Psoas muscle (tissue), 8 donors: ENCODE results near the gene ULK1. TPM values are rescaled to one million over a fixed set of nuclear protein-coding genes. Genes with fewer than 3 reads are reported as not detected.

ENCODE experiments used
- ATAC-seq, 4 donors: fragments of 200-7000 bp; cut with Tn5 transposase; one replicate each; pipeline ENCODE4 v1.9.1; 2020; ENCODE audit warnings: moderate library complexity in 3 of 4, mild to moderate bottlenecking in 2 of 4
- DNase-seq, 2 donors: peaks; one replicate each; pipeline ENCODE4 v3.0.0-alpha.2; 2020
- H3K27ac ChIP-seq: fragments of 200-600 bp; one replicate; pipeline ENCODE4 v1.8.0; 2022
- H3K27me3 ChIP-seq, 3 donors: fragments of 200-600 bp in 1 of 3; one replicate each; pipeline versions ENCODE4 v1.6.1 to v1.8.0; 2013 to 2022; ENCODE audit warnings: low read length in 2 of 3, mild to moderate bottlenecking in 2 of 3, moderate library complexity in 1 of 3; ENCODE audit not compliant: insufficient read depth in 3 of 3
- H3K36me3 ChIP-seq, 2 donors: fragments of 200-600 bp in 1 of 2; one replicate each; pipeline versions ENCODE4 v1.6.1 to v1.8.0; 2013 to 2022; ENCODE audit warnings: low read depth in 1 of 2, mild to moderate bottlenecking in 1 of 2, moderate library complexity in 1 of 2; ENCODE audit not compliant: insufficient read depth in 1 of 2
- H3K4me1 ChIP-seq: fragments of 200-600 bp; one replicate; pipeline ENCODE4 v1.8.0; 2022
- H3K4me3 ChIP-seq: fragments of 200-600 bp; one replicate; pipeline ENCODE4 v1.8.0; 2022; ENCODE audit warnings: mild to moderate bottlenecking
- H3K9me3 ChIP-seq: fragments of 200-600 bp; one replicate; pipeline ENCODE4 v1.8.0; 2022
- WGBS, 3 donors: extraction: QIAGEN DNeasy Blood & Tissue Kit; methylation state at CpG; one replicate each; pipeline versions ENCODE4 v1.1.6 to v1.1.7; 2013; 5-methylcytosine and 5-hydroxymethylcytosine counted together
- intact Hi-C, 2 donors: fragments of 100-400 bp; cut with DNase I; formaldehyde crosslinking; loops; one replicate each; pipeline versions ENCODE4 v1.11.0 to v1.14.2; 2022
- polyA plus RNA-seq, 3 donors: library from polyadenylated mRNA; stranded (reverse); fragments of 200-250 nt; gene quantifications; one replicate each; pipeline ENCODE4 v1.2.3, GENCODE V29; 2013
- total RNA-seq, 4 donors: library from RNA; stranded (reverse); fragmentation: NEBNext Ultra II Directional in 2 of 4; extraction: Animal tissue kit (Norgen Biotek cat#: 25700) in 2 of 4; gene quantifications; one replicate each; pipeline versions ENCODE4 v1.2.1 to v1.2.4, GENCODE V29; 2021 to 2023
- TF ChIP-seq, protein P1 (sequence below): fragments of 200-600 bp; IDR thresholded peaks from one replicate; pipeline ENCODE4 v1.8.0; 2022; ENCODE audit warnings: antibody characterized with exemption
- donor health status: healthy with polysubstance abuse.
- donor health status: DM: no; HTN: no; CAD: no; lungs with moderate emphysema.
- donor health status: Bipolar disorder and iron deficiency.
- donor health status: healthy.
- donor health status: DM: yes; HTN: yes; CAD: no.
- donor health status: DM: no; HTN: no; CAD: no.
- donor health status: DM: no; HTN: no; CAD: no.
- donor health status: DM: yes; HTN: yes; CAD: no.

The ULK1 gene
- total and polyA plus RNA-seq, 7 donors: 4.1 to 90.4 (median 58.0) TPM

DNA sequence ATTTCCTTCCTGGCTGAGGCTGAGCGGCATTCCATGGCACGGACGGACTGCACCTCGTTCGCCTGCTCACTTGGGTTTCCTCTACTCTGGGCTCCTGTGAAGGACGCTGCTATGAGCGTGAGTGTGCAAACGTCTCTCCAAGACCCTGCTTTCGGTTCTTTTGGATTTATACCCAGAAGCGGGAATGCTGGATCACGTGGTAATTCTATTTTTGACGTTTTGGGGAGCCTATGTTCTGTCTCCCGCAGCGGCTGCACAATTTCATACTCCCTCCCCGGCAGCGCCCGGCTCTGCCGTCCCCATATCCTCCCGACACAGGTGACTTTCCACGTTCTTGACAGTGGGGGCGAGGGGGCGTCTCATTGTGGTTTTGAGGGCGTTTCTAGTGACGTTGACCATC, 45.7 kb upstream of the ULK1 start:
- TF ChIP-seq, protein P1, sequence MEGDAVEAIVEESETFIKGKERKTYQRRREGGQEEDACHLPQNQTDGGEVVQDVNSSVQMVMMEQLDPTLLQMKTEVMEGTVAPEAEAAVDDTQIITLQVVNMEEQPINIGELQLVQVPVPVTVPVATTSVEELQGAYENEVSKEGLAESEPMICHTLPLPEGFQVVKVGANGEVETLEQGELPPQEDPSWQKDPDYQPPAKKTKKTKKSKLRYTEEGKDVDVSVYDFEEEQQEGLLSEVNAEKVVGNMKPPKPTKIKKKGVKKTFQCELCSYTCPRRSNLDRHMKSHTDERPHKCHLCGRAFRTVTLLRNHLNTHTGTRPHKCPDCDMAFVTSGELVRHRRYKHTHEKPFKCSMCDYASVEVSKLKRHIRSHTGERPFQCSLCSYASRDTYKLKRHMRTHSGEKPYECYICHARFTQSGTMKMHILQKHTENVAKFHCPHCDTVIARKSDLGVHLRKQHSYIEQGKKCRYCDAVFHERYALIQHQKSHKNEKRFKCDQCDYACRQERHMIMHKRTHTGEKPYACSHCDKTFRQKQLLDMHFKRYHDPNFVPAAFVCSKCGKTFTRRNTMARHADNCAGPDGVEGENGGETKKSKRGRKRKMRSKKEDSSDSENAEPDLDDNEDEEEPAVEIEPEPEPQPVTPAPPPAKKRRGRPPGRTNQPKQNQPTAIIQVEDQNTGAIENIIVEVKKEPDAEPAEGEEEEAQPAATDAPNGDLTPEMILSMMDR: no peak
- H3K4me1 ChIP-seq: no peaks in the 10 kb centered on the region
- H3K4me3 ChIP-seq: no peak overlapping the region
- WGBS, 3 donors: 78 to 83% (median 78%) methylated on average over 24 of the region's 24 CpGs
- H3K9me3 ChIP-seq: no peaks in the 10 kb centered on the region
- no peak overlapping the region for H3K27ac ChIP-seq
- no peaks in the 10 kb centered on the region for H3K36me3 ChIP-seq
- ATAC-seq (no peak), DNase-seq (no peak)
- no peaks in the 10 kb centered on the region for H3K27me3 ChIP-seq
- intact Hi-C loops: no loop called here

DNA sequence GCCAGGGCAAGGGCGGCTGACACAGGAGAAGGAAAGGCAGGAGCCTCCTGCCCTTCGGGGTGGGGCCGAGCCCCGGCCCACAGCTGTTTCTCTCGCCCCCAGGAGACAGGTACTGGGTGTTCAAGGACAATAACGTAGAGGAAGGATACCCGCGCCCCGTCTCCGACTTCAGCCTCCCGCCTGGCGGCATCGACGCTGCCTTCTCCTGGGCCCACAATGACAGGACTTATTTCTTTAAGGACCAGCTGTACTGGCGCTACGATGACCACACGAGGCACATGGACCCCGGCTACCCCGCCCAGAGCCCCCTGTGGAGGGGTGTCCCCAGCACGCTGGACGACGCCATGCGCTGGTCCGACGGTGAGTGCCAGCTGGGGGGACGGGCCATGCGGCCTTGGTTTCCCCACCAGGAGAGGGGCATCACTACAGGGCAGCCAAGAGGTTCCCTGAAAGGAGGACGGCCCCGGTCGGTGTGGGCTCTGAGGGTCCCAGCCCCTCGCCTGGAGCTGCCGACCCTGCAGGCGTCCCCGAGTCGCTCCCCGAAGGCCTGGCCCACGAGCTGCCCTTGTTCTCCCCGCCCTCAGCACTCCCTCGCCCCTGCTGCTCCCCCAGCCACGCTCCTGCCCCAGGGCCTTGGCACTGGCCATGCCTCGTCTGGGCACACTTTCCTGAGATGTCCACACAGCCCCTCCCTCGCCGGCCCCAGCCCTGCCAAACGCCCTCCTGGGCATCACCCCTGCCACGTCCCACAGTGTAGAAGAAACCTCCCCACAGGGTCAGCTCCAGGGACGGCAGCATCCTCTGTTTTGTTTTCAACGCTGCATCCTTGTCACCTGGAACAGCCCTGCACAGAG, 44.5 kb upstream of the ULK1 start:
- no peak for DNase-seq
- intact Hi-C loops: loop anchor here in 1 of 2 donors (2.0 to 5.0 kb wide), 3 partner anchors 72 to 153 kb away; no protein-coding TSS in a partner anchor

DNA sequence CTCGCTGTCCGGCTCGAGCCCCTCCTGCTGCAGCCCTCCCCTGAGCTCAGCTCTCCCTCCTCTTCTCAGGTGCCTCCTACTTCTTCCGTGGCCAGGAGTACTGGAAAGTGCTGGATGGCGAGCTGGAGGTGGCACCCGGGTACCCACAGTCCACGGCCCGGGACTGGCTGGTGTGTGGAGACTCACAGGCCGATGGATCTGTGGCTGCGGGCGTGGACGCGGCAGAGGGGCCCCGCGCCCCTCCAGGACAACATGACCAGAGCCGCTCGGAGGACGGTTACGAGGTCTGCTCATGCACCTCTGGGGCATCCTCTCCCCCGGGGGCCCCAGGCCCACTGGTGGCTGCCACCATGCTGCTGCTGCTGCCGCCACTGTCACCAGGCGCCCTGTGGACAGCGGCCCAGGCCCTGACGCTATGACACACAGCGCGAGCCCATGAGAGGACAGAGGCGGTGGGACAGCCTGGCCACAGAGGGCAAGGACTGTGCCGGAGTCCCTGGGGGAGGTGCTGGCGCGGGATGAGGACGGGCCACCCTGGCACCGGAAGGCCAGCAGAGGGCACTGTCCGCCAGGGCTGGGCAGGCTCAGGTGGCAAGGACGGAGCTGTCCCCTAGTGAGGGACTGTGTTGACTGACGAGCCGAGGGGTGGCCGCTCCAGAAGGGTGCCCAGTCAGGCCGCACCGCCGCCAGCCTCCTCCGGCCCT, 43.4 kb upstream of the ULK1 start:
- ATAC-seq: peak in 1 of 4 donors; percentile 97
- no peaks in the 10 kb centered on the region for H3K4me1 ChIP-seq
- H3K36me3 ChIP-seq: no peaks in the 10 kb centered on the region
- no peak for DNase-seq
- TF ChIP-seq, protein P1: peak; percentile 93
- peak overlapping the region; percentile 38 for H3K4me3 ChIP-seq
- H3K27ac ChIP-seq: no peak overlapping the region
- H3K27me3 ChIP-seq: peaks cover 0 to 5% (median 0%) of the 10 kb centered on the region in 3 donors
- intact Hi-C loops: loop anchor here in 1 of 2 donors (2.0 to 5.0 kb wide), 3 partner anchors 71 to 152 kb away; no protein-coding TSS in a partner anchor
- no peaks in the 10 kb centered on the region for H3K9me3 ChIP-seq
- 68 to 81% (median 73%) methylated on average over 31 to 41 of the region's 41 CpGs for WGBS, 3 donors

More for the DNA sequence above, 44.5 kb upstream of the ULK1 start:
- no peaks in the 10 kb centered on the region for H3K4me1 ChIP-seq
- H3K36me3 ChIP-seq: no peaks in the 10 kb centered on the region
- H3K4me3 ChIP-seq: no peak overlapping the region
- no peak overlapping the region for H3K27ac ChIP-seq
- TF ChIP-seq, protein P1: no peak
- no peak for ATAC-seq
- H3K9me3 ChIP-seq: no peaks in the 10 kb centered on the region
- WGBS, 3 donors: 83 to 86% (median 85%) methylated on average over 44 to 47 of the region's 47 CpGs
- no peaks in the 10 kb centered on the region for H3K27me3 ChIP-seq

GRCh38 chr12:131851741-131852550, 42.5 kb upstream of the ULK1 start:
- DNase-seq (no peak), ATAC-seq (peak in 1 of 4 donors; percentile 4)
- no peak overlapping the region for H3K27ac ChIP-seq
- H3K4me1 ChIP-seq: no peaks in the 10 kb centered on the region
- peaks cover 0 to 5% (median 0%) of the 10 kb centered on the region in 3 donors for H3K27me3 ChIP-seq
- TF ChIP-seq, protein P1: no peak
- intact Hi-C loops: loop anchor here in 1 of 2 donors (2.0 to 5.0 kb wide), 3 partner anchors 70 to 151 kb away; no protein-coding TSS in a partner anchor
- 81 to 84% (median 83%) methylated on average over 28 to 37 of the region's 37 CpGs for WGBS, 3 donors
- H3K4me3 ChIP-seq: no peak overlapping the region
- H3K36me3 ChIP-seq: no peaks in the 10 kb centered on the region
- H3K9me3 ChIP-seq: no peaks in the 10 kb centered on the region
